ENCODE results near the gene MMP24. TPM values are rescaled to one million over a fixed set of nuclear protein-coding genes. Genes with fewer than 3 reads are reported as not detected.

Gene MMP24
- total RNA-seq, 1 experiment from 2014 or later = 7.1 TPM

GRCh38 chr20:35274172-35275092 is 47.9 kb downstream of the MMP24 start:
- in situ Hi-C loops (cut with HindIII; ENCODE audit: low pct_unique_long_range_greater_than_20kb, low sequenced_read_pairs) = no loop called here
- ChIA-PET CTCF (no interaction called here), POLR2A (no interaction called here)

GRCh38 chr20:35275741-35276251 is 49.3 kb downstream of the MMP24 start:
- no peak for ATAC-seq

More at GRCh38 chr20:35274172-35275092, 47.9 kb downstream of the MMP24 start:
- Histone ChIP-seq H3K36me3 (ENCODE audit: control insufficient read depth, insufficient read depth, low read length) (peaks cover 13% of the 10 kb centered on the region), H3K9me3 (ENCODE audit: control insufficient read depth, insufficient read depth, low read depth, low read length) (no peaks in the 10 kb centered on the region), H3K4me3 (ENCODE audit: low read depth in 2 of 2, low read length in 2 of 2) (no peak overlapping the region), H3K4me1 (ENCODE audit: control insufficient read depth, insufficient read depth, low read length) (peaks cover 26% of the 10 kb centered on the region), H3K27me3 (ENCODE audit: control insufficient read depth, insufficient read depth, low read length) (no peaks in the 10 kb centered on the region), H3K27ac (ENCODE audit: low read length) (no peak overlapping the region)
- DNase-seq (ENCODE audit: low read depth, low spot score) = no peak
- no peak for ATAC-seq
- TF ChIP-seq POLR2AphosphoS5 (IDR thresholded peaks at IDR 0.05; ENCODE audit: low read depth, low read length) = 0 out of 2 replicates have a peak, but pooled peaks have one; percentile 14
- TF ChIP-seq SIN3A (IDR thresholded peaks at IDR 0.05; ENCODE audit: borderline replicate concordance, insufficient read depth, low read depth, low read length) = no peak
- no peak for TF ChIP-seq TCF7L2 (IDR thresholded peaks at IDR 0.05; ENCODE audit: low read depth, low read length)
- intact Hi-C loops (cut with micrococcal nuclease; ENCODE audit: unreplicated experiment) = no loop called here
- BruUV-seq (replicated peaks) = no TSS peak

More at GRCh38 chr20:35275741-35276251, 49.3 kb downstream of the MMP24 start:
- POLR2A ChIA-PET = interaction anchor here (0.6 kb wide), 1 partner anchor 11 kb away, joined by 8 read pairs; no protein-coding TSS in a partner anchor
- intact Hi-C loops (cut with micrococcal nuclease; ENCODE audit: unreplicated experiment) = no loop called here
- CTCF ChIA-PET = interaction anchor here (0.5 kb wide), 1 partner anchor 55 kb away, joined by 15 read pairs; no protein-coding TSS in a partner anchor
- H3K27ac ChIP-seq (ENCODE audit: low read length) = peak overlapping the region; percentile 34; the same call in 1 of the 2 replicates
- H3K4me1 ChIP-seq (ENCODE audit: control insufficient read depth, insufficient read depth, low read length) = peaks cover 37% of the 10 kb centered on the region
- in situ Hi-C loops (cut with HindIII; ENCODE audit: low pct_unique_long_range_greater_than_20kb, low sequenced_read_pairs) = no loop called here
- peaks cover 22% of the 10 kb centered on the region for H3K36me3 ChIP-seq (ENCODE audit: control insufficient read depth, insufficient read depth, low read length)
- H3K27me3 ChIP-seq (ENCODE audit: control insufficient read depth, insufficient read depth, low read length) = no peaks in the 10 kb centered on the region
- DNase-seq (ENCODE audit: low read depth, low spot score) = no peak
- H3K4me3 ChIP-seq (ENCODE audit: low read depth in 2 of 2, low read length in 2 of 2) = no peak overlapping the region
- no peaks in the 10 kb centered on the region for H3K9me3 ChIP-seq (ENCODE audit: control insufficient read depth, insufficient read depth, low read depth, low read length)
- BruUV-seq (replicated peaks) = no TSS peak
- no peak for TF ChIP-seq REST (IDR thresholded peaks at IDR 0.05; ENCODE audit: insufficient read depth in 1 of 2, low read depth in 2 of 2, low read length in 1 of 2)
- no peak for TF ChIP-seq SIN3A (IDR thresholded peaks at IDR 0.05; ENCODE audit: borderline replicate concordance, insufficient read depth, low read depth, low read length)
- TF ChIP-seq TCF7L2 (IDR thresholded peaks at IDR 0.05; ENCODE audit: low read depth, low read length) = no peak
- TF ChIP-seq POLR2AphosphoS5 (IDR thresholded peaks at IDR 0.05; ENCODE audit: low read depth, low read length) = 0 out of 2 replicates have a peak, but pooled peaks have one; percentile 13

Measured in Panc1 (cell line).